AG04449 (cell line): ENCODE results near the gene MSI2.

Experiments
- CTCF ChIA-PET: fragments of 350-600 bp; formaldehyde crosslinking; extraction: SDS; loops from one replicate; lab custom pipeline; 2021; ENCODE audit warnings: antibody characterized with exemption; lab: Yijun Ruan, JAX
- POLR2A ChIA-PET: fragments of 400-600, 350-600 bp; formaldehyde crosslinking; extraction: SDS; loops from one replicate; lab custom pipeline; 2020; ENCODE audit warnings: antibody characterized with exemption, inconsistent platforms; lab: Yijun Ruan, JAX
- DNase-seq: peaks from one replicate; pipeline ENCODE4 v3.0.0-alpha.2; 2010; ENCODE audit warnings: low read depth, low spot score
- H3K4me3 ChIP-seq: 2 replicates; pipeline ENCODE4 v1.5.1; 2011; ENCODE audit warnings: low read depth, mild to moderate bottlenecking, control low read depth, low read length
- CTCF ChIP-seq: IDR thresholded peaks from one replicate; pipeline ENCODE4 v1.5.1; 2011; ENCODE audit warnings: mild to moderate bottlenecking, moderate library complexity, low read length, control low read depth, inconsistent platforms; ENCODE audit not compliant: insufficient read depth; ENCODE audit errors: missing control alignments

Gene MSI2

GRCh38 chr17:57240648-57241047 lies 15.7 kb upstream of the MSI2 start:
- ChIA-PET CTCF (interaction anchor here (1.2 to 2.2 kb wide), 2 partner anchors 16 to 431 kb away, joined by 3 to 6 read pairs; no protein-coding TSS in a partner anchor), POLR2A (no interaction called here)
- no peak overlapping the region for H3K4me3 ChIP-seq
- no peak for TF ChIP-seq CTCF
- no peak for DNase-seq

DNA sequence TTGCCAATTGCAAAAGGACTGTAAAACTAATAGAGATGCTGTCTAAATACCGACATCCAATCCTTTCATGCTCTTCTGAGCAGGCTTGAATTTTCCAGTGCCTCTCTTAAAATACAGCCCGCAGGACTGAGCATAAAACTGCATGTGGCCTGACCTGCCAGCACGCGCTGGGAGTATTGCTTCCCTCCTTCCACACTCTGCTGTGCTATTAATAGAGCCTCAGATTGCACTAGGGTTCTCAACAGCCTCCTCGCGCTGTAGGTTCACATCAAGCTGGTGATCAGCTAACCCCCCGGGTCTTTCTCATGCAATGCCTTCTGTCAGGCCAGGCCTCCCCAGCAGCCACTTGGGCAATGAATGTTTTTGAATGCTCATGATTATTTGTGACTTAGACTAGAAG lies 14.2 kb upstream of the MSI2 start:
- ChIA-PET CTCF (interaction anchor here (0.9 to 4.2 kb wide), 24 partner anchors 10 to 541 kb away, joined by 3 to 119 read pairs (median 10); partner anchors contain the start of genes CCDC182 and MSI2), POLR2A (no interaction called here)
- DNase-seq = no peak

GRCh38 chr17:57243171-57243622 lies 13.1 kb upstream of the MSI2 start:
- no peak overlapping the region for H3K4me3 ChIP-seq
- peak; percentile 1 for DNase-seq
- ChIA-PET POLR2A (interaction anchor here (1.0 kb wide), 1 partner anchor 428 kb away, joined by 3 read pairs; no protein-coding TSS in a partner anchor), CTCF (interaction anchor here (0.6 to 4.2 kb wide), 139 partner anchors 9 to 871 kb away, joined by 3 to 119 read pairs (median 5); partner anchors contain the start of genes CCDC182 and MSI2)
- TF ChIP-seq CTCF = peak; percentile 99

More for the DNA sequence above, 14.2 kb upstream of the MSI2 start:
- TF ChIP-seq CTCF = no peak
- H3K4me3 ChIP-seq = no peak overlapping the region

DNA sequence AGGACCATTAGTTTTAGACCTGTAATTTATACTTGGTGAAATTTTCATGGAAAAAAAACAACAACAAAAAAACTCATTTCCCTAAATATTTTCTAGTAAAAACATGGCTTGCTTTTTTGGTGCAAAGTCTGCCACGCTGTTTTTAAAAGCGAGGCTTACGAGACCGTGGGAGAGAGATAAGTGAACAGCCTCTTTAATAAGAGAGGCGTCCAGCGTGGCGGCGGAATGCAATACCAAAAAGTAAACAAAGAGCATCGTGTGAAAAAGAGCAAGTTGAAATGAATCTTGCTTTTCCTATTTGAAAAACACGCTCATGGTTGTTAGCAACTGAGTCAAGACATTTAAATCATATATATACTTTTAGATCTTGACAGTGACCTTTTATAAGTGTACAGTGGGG lies 10.5 kb upstream of the MSI2 start:
- H3K4me3 ChIP-seq = no peak overlapping the region
- ChIA-PET CTCF (interaction anchor here (0.6 to 1.4 kb wide), 6 partner anchors 125 to 502 kb away, joined by 3 to 6 read pairs (median 4); no protein-coding TSS in a partner anchor), POLR2A (no interaction called here)
- TF ChIP-seq CTCF = no peak
- DNase-seq = no peak

DNA sequence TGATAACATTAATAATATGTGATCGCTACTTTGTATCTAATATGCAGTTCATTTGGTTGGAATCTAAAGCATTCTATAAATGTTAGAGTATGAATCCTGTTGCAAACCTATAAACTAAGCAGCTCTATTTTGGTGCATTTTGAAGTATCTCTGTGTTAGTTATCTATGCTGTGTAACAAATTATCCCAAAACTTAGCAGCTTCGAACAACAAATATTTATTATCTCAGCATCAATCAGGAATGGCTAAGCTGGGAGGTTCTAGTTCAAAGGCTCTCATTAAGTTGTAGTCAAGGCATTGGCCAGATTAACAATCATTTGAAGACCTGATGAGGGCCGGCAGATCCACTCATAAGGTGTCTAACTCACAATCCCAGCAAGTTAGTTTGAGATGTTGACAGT lies 10.1 kb upstream of the MSI2 start:
- no peak overlapping the region for H3K4me3 ChIP-seq
- no peak for DNase-seq
- ChIA-PET CTCF (interaction anchor here (0.6 to 1.4 kb wide), 6 partner anchors 125 to 501 kb away, joined by 3 to 6 read pairs (median 4); no protein-coding TSS in a partner anchor), POLR2A (no interaction called here)
- no peak for TF ChIP-seq CTCF

DNA sequence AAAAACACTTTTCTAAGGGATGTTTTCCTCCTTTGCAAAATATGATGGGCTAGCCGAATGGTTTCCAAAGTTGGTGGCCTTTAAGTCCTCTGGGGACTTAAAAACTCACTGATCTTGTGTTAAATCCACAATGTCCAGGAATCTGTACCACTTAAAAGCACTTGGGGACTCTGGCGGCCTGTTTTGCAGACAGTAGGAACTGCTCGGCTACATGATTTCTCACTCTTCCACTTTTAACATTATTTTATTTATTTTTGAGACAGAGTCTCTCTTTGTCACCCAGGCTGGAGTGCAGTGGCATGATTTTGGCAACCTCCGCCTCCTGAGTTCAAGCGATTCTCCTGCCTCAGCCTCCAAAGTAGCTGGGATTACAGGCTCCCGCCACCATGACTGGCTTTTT lies 9.1 kb upstream of the MSI2 start:
- no peak overlapping the region for H3K4me3 ChIP-seq
- TF ChIP-seq CTCF = no peak
- CTCF ChIA-PET = interaction anchor here (1.4 to 1.8 kb wide), 5 partner anchors 233 to 500 kb away, joined by 4 to 6 read pairs (median 5); no protein-coding TSS in a partner anchor
- DNase-seq = no peak
- POLR2A ChIA-PET = no interaction called here
